Frontal cortex (tissue), 4 donors: ENCODE measurements around the gene SS18L1. TPM values are rescaled to one million over a fixed set of nuclear protein-coding genes. Genes with fewer than 3 reads are reported as not detected.
A peak's percentile ranks its signal among the peaks of the same experiment; 100 is the strongest.

Experiments
- DNase-seq, 2 donors: peaks; one replicate each; pipeline ENCODE4 v3.0.0; 2012; ENCODE audit warnings: low spot score in 2 of 2
- FAIRE-seq: peaks from 2 replicates; lab custom pipeline; 2012; peaks lifted over from hg19 to GRCh38; lab: Jason Lieb, UNC
- total RNA-seq: library from RNA; depleted of rRNA; stranded (reverse); fragments of >200 nt; gene quantifications from one replicate; pipeline ENCODE4 v1.2.3, GENCODE V29; 2014
- donor health status: control.
- donor health status: control.
- donor health status: control.

SS18L1 gene
- total RNA-seq, 1 donor from 2014 or later, result 86.0 TPM

DNA sequence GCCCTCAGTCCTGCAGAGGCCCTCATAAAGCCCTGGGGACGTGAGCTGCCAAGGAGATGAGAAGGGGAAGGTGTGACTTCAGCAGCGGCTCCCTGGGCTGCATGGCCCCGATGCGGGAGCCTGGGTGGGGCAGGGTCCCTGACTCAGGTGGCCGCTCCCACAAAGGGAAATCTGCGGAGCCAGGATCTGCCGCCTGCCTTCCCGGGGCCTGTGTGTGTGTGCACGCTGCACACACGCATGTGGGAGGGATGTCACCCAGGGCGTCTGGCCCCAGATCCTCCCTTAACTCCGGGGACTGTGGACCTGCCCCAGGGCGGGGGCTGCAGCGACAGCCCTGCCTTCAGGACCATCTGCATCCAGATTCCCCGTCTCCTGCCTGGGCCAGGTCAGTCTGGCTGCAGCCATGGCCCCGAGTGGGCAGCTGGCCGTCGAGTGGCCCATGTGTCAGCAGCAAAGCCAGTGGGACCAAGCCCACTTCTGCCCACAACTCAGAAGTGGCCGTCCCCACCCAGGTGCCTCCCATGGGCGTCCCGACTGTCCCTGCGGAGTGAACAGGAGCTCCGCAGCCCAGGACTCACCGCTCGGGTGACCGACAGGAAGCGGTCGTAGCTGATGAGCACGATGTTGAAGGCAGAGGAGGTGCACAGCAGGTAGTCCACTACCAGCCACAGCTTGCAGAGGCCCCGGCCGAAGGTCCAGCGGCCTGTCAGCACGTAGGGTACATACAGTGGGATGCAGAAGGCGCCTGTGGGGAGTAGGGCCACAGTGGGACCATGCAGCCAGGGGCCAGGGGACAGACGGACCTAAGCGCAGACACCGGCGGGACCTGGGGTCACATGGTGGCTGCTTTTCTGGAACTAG lies 74.6 kb downstream of the SS18L1 start:
- no peak for DNase-seq

DNA sequence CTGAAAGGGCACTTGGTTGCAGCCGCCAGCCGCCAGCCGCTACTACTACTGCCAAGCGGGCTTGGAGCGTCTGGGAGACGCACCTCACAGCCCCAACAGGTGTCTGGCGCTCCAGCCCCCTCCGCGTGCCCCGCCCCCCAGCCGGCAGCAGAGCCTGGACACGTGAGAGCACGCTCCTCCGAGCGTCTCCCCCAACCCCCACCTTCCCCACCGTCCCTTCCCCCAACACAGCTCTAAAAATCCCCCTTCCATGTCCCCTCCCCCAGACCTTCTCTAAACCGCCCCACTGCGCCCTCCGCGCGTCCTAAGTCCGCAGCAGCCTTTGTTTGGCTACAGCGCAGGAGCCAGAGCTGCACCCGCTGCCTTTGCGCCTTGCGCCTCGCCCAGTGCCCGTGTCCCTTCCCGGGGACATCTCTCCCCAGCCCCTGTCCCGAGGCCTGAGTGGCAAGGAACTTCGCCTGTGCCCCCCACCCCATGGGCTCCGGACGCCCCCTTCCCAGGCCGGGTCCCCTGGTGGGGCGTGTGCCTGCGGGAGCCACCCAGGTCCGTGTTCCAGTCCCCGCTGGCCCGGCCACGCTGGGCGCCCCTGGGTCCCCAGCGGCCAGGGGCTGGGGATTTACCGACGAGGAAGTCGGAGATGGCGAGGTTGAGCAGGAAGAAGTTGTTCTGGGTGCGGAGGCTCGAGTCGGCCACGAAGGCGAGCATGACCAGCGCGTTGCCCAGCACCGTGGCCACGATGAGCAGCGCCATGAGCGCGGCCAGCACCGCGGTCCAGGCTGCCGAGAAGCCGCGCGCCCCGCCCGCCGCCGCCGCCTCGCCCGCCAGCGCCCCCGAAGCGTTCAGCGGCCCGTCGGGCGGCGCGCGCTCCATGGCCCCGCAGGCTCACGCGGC lies 75.8 kb downstream of the SS18L1 start:
- FAIRE-seq, result no peak
- no peak for DNase-seq

More for the DNA sequence above, 74.6 kb downstream of the SS18L1 start:
- no peak for FAIRE-seq

DNA sequence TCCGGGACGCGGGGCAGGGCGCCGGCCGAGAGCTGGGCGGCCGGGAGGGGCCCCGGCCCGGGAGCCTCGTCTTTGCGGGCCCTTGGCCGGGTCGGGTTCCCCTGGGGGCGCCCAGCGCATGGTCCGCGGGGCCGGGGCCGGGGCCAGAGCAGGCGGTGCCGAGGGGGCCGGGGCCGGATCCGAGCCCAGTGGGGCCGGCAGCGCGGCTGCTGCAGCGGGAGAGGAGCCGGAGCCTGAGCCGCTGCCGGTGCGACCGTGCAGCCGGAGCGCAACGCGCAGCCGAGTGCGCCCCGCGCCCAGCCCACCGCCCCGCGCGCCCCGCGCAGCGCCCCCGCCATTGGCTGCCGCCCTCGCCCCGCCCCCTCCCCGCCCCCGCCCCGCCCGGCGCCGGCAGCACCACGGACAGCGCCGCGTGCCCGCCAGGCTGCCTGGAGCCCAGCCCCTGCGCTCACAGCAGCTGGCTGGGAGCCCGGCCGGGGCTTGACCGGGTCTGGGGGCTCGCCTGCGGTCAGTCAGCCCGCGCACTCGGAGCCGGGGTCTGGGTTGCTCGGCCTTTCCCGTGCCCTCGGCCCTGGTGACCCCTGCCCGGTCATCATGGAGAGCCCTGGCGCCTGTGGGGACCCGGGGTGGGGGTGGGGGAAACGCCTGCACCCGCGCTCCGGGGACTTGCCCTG lies 76.6 kb downstream of the SS18L1 start, which contains the start of gene HRH3:
Gene HRH3, minus strand, starts transcription at position 287 of the 674 bp plus-strand sequence. CDS start 308 bp downstream, outside the sequence.
- FAIRE-seq, result no peak

DNA sequence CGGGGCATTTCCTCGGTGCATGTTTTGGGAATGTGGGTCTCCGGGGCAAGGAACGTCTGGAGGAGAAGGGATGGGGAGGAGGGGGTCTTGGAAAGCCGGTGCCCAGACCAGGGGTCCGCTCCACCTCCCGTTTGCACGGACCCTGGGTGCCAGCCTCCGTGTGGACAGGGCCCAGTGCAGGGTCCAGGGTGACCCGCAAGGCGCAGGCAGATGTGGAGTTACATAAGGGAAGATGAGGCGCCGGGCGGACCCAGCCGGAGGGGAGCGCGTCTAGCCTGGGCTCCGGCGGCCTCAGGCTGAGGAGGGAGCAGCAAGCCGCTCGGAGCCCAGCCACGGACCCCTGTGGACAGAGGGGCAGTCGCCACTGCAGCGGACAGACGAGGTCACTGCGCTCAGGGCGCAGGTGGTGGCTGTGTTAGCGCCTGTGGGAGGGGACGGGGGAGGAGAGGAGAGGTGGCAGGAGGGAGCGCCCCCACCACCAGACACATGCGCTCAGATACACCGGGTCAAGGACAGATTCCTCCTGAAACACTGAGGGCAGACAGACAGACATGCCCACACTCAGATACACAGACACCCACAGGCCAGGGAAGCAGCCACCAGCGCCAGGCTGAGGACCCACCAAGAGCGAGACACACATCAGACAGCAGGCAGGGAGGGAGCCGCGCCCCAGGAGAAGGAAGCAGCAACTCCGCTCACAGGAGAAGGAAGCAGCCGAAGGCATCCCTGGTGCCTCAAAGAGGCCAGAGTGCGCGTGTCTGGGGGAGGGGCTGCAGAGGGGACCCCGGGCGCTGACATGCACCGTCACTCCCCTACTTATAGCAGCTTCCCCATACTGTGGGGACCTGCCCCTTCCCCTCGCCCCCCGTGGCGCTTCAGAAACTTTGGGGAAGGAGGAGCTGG lies 77.3 kb downstream of the SS18L1 start:
- FAIRE-seq, result no peak
- DNase-seq, result no peak

More for the DNA sequence above, 76.6 kb downstream of the SS18L1 start, which contains the start of gene HRH3:
- peak; percentile 90 for DNase-seq

DNA sequence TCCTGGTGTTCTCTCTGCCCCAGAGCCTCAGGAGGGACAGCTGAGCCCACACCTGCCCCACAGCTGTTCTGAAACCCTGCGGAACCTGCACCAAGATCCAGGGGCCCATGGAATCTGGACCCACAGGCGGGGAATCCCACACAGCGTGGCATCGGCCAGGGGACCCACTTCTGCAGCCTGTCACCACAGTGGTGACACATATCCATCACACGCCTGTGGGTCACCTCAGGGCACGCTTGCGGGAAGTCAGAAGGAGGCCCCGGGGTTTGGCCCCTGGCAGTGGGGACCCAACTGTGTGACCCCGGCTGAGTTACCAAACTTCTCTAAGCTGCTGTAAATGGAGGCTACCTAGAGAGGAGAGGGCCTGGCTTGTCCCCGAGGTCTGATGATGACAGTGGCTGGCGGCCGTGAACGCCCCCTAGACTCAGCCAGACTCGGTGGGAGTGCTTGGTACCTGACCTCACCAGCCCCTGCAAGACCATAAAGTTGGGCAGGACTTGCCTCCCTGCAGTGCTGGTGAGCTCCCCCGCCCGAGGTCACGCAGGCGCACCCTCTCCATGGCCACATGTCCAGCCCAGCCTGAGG lies 78.8 kb downstream of the SS18L1 start:
- FAIRE-seq, result no peak

DNA sequence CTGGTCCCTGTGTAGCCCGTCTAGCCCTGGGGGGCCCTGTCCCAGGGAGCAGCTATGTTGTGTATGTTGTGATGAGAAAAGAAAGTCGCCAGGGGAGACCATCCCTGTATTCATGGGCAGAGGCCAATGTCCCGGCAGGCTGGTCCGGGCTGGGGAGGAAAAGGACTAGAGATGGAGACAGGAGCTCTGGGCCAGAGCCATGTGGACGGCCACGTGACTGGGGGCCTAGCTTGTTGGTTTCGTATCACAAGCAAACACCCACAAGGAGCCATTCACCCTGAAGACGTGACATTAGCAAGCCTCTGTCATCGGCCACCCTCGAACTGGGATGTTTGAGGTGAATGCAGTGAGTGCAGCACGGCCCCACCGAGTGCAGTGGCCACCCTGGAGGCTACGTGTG lies 79.4 kb downstream of the SS18L1 start:
- no peak for DNase-seq
- FAIRE-seq, result no peak

More for the DNA sequence above, 78.8 kb downstream of the SS18L1 start:
- DNase-seq, result no peak

DNA sequence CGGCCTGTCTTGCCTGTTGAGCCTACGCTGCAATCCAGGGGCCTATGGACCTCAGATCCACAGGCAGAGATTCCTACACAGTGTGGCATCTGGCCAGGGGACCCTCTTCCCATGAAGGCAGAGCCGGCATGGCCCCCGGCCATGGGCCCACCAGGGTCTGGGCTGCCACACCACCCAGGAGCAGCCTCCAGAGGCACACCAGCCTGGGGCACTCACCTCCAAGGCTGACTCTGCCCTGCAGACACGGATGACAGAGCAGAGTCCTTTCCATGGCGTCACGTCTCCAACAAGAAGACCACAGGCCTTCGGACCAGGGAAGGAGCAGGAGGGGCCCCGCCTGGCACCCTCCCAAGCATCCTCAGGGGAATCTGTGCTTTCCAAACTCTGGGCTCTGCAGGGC lies 80.0 kb downstream of the SS18L1 start:
- no peak for FAIRE-seq
- no peak for DNase-seq

DNA sequence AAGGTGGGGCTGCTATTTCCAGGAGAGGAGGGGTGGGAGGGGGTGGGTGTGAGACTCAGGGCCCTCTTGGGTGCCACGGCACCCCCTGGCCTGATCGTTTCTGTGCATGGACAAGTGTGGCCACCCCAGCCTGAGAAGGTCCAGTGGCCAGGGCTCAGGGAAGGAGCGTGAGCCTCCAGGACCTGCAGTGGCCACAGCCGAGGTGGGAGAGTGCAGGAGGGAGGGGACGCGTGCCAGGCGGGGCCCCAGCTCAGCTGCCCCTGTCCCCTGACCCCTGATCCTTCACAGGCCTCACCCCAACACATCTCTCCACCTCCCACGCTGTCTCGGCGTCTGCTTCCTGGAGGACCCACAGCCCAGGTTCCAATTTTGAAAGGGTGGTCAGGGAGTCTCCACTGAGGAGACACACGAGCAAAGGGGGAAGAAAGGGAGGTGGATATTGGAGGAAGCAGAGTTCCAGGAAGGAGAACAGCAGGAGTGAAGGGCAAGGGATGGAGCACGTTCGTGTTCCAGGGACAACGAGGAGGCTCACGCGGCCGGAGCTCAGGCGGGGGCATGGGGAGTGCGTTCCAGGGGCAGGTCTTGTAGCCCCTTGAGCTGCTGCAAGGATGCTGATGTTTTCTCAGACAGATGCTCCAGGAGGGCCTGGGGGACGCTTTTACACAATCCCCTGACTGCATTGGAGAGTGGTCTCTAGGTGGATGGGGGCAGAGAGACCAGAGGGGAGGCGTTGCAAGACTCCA lies 80.7 kb downstream of the SS18L1 start:
- DNase-seq (no peak), FAIRE-seq (no peak)

DNA sequence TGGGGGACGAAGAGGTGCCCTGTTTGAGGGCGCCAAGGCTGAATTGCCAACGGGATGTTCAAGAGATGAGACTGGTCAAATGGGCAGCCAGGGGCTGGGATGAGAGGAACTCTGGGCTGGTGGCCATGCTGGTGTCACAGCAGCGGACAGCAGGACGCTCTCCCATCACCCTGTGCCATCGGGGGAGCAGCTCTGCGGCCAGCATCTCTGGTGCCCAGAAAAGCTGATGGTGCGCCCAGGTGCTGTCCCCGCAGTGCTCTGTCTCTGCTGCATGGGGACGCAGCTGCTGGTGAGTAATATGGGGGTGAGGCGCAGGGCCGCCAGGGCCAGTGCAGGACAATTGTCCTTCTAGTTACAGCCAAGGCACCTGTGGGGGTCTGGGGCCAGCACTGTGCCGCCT lies 81.5 kb downstream of the SS18L1 start:
- FAIRE-seq (no peak), DNase-seq (no peak)

DNA sequence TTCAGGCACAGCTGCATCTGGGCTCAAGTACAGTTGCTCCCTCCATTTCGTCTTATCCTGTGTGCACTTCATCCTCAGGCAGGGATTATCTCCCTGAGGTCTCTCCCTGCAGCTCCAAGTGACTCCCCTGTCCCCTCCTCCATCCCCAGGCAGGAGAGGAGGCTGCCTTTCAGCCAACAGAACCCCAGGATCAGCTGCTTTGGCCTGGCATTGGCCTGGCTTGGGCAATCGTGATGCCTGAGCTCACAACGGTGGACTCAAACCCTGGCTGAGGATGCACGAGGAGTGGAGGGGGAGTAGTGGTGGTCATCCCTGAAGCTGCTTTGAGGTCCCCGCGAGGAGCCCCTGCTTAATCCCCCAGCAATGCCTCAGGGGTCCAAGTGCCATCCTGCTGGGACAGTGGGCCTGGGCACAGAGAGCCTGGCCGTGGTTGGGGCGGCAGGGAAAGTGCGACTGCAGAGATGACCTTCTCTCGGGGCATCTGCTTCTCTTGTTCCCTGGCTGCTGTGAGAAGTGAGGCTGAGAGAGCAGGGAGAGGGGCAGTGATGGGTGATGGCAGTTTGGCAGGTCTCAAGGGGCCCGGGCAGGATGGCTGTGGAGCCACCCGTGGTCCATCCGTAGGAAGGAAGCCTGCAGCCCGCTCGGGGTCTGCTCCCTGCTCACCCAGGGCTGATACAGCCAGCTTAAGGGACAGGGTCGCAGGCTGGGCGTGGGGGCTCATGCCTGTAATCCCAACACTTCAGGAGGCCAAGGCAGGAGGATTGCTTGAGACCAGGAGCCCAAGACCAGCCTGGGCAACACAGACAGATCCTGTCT lies 82.5 kb downstream of the SS18L1 start:
- FAIRE-seq (no peak), DNase-seq (no peak)

DNA sequence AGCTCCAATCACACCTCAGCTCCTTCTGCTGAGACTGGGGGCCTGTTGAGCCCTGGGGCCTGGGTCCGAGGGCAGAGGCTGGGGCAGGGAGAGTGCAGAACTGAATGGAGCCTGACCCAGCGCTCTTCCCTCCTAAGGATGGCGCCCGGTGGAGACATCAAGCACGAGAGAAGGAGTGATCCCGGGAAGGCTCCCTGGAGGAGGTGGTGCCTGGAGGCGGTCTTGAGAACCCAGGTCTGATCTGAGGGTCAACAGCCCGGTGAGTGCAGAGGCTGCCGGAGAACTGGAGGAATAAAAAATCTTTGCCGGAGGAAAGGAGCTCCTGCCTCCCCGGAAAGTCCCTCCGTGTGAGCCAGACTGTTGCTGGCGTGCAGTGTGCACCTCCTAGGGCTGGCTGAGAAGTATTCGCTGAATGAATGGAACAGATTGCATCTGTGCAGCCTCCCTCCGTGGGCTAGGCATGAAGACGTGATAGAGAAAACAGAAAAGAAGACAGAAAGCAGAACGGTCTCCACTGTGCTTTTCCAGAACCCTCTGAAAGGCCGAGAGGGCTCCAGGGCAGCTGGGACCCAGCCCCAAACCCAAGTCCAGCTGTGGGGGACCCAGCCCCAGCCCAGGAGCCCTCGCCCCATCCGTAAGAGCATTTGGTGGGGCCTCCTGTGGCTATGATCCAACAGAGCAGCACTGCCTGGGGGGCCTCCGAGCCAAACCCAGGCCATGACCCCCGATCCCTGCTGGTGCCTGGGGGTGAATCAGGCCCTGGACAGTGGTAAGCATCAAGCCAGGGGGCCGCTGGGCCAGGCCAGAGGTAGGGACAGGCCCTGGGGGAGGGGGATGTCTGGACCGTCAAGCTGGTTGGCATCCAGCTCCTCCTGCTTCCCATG lies 83.4 kb downstream of the SS18L1 start:
- DNase-seq (no peak), FAIRE-seq (no peak)

DNA sequence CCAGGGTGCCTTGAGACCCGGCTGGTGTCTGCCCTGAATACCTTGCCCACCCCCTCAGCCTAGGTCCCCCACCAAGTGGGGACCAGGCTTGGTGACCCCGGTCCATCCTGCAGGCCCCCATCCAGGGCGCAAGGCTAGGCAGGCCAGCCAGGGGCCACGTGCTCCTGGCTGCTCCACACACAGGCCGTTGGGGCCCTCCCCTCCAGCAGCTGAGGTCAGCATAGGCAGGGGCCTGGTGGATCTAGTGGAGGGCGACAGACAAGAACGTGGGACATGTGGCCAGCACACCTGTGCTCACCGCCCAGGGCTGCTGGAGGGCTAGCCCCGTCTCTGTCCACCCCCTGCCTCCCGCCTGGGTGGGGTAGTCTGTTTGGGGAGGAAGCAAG lies 84.0 kb downstream of the SS18L1 start:
- FAIRE-seq (no peak), DNase-seq (no peak)

DNA sequence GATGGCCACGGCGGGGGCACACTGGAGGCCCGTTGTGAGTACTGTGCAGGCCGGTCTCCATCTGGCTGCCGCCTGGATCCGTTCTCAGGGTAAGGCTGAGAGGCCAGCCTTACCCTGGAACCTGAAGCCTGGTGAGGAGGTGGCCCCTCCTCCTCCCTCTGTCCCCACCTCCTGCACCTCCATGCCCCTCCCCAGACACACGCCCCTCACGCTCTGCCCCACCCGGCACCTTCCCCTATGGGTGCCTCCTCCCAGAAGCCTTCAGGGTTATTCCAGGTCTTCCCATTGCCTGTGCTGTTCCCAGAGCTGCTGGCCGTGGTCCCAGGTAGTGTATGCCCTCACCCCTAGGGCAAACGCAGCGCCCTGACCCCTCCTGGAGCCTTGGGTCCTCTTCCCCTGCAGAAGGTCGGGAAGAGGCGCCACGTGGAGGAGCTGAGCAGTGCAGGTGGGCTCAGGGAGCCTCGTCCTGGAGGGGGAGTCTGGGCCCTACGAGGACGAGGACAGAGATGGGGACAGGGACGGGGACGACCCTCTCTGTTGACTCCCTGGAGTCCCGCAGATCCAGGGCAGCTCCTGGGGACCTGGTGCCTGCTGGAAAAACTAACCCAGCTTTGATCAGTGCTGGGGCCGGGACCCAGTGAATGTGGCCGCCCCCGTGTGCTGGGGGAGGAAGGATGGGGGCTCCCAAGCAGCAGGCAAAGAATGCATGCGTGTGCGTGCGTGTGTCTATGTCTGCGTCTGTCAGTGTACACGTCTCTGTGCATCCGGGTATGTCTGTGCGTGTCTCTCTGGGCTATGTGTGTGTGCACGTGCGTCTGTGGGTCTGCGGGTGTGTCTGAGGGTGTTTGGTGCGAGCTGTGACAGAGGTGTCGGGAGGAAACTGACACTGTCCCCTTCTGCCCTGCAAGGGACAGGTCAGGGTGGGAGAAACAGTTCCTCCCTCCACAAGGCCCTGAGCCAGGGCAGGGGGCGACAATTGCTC lies 84.7 kb downstream of the SS18L1 start:
- FAIRE-seq, result no peak
- no peak for DNase-seq

DNA sequence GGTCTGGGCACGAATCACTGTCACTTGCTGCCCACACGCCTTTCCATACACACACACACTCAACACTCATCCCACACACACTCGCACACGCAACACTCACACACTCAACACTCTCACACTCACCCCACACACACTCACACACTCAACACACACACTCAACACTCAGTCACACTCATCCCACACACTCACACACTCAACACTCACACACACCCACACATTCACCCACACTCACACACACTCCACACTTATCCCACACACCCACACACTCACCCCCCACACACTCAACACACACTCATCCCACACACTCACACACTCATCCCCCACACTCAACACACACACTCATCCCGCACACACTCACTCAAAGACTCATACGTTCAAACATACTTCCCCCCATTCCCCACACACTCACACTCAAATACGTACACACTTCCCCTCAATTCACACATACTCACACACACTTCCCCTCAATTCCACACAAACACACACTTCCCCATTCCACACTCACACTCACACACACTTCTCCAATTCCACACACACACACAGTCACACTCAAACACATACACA lies 85.5 kb downstream of the SS18L1 start:
- no peak for FAIRE-seq
- DNase-seq, result no peak

DNA sequence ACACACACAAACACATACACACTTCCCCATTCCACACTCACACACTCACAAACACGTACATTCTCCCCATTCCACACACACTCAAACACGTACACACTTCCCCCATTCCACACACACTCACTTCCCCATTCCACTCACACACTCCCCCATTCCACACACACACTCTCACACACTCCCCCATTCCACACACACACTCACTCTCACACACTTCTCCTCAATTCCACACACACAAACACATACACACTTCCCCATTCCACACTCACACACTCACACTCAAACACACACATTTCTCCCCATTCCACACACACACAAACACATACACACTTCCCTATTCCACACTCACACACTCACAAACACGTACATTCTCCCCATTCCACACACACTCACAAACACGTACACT lies 86.1 kb downstream of the SS18L1 start:
- no peak for FAIRE-seq
- no peak for DNase-seq
